Measurements from ENCODE around the gene MYO6.

Gene MYO6

DNA sequence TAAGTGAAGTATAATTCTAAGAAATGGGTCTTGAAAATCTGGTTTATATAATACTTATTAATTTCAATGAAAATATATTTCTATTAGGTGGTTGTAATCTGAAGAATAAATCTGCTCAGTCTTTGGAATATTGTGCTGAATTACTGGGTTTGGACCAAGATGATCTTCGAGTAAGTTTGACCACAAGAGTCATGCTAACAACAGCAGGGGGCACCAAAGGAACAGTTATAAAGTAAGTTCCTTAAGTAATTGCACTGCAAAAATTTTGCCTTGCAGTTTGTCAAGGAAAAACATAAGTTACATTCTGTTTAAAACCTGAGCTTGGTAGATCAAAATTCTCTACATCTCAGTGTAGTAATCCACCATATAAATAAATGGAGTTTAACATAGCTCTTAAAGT is 106.0 kb downstream of the MYO6 start:
- Histone ChIP-seq H3K4me1 (no peaks in the 10 kb centered on the region), H3K27me3 (ENCODE audit: low read depth) (no peaks in the 10 kb centered on the region), H3K36me3 (replicated peaks) (no peaks in the 10 kb centered on the region), H3K4me3 (no peak overlapping the region), H3K9me3 (no peaks in the 10 kb centered on the region)
- peak; percentile 50 to 64 for DNase-seq (ENCODE audit: low spot score in 2 of 2)
- in situ Hi-C loops (cut with MboI; ENCODE audit: low sequenced_read_pairs): no loop called here

DNA sequence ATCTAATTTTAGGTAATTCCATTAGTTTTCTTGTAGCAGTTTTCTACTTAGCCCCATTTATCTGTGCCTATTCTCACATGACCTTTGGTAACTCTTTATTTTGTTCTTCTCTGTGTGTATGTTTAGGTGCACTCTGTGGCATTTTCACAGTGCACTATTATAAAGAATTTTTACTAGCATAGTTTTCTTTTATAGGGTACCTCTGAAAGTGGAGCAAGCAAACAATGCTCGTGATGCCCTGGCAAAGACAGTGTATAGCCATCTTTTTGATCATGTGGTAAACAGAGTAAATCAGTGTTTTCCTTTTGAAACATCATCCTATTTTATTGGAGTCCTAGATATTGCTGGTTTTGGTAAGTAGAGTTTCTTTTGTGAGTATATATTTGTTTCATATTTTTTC is 107.9 kb downstream of the MYO6 start:
- in situ Hi-C loops (cut with MboI; ENCODE audit: low sequenced_read_pairs): no loop called here
- Histone ChIP-seq H3K36me3 (replicated peaks) (no peaks in the 10 kb centered on the region), H3K4me3 (no peak overlapping the region), H3K4me1 (no peaks in the 10 kb centered on the region), H3K9me3 (no peaks in the 10 kb centered on the region), H3K27me3 (ENCODE audit: low read depth) (no peaks in the 10 kb centered on the region)
- DNase-seq (ENCODE audit: low spot score in 2 of 2): no peak

DNA sequence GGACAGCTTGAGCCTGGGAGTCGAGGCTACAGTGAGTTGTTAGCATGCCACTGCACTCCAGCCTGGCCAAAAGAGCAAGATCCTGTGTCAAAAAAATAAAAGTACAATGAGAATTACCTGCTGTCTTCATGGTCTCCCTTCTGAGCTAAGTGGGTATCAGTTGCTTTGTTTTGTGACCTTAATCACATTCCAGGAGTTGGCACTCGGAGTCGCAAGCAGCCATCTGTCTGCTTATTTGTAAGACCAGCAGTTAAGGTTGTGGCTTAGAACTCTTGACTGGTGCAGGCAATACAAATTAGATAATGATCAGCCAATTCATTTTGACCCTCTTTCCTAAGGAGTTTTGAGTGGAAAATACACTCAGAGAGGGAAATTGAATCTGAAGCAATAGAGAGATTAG is 114.0 kb downstream of the MYO6 start:
- Histone ChIP-seq H3K27me3 (ENCODE audit: low read depth) (no peaks in the 10 kb centered on the region), H3K9me3 (no peaks in the 10 kb centered on the region), H3K4me1 (no peaks in the 10 kb centered on the region), H3K36me3 (replicated peaks) (0 out of 2 replicates have a peak, but pooled peaks cover 3% of the 10 kb centered on the region), H3K4me3 (no peak overlapping the region)
- in situ Hi-C loops (cut with MboI; ENCODE audit: low sequenced_read_pairs): no loop called here
- DNase-seq (ENCODE audit: low spot score in 2 of 2): no peak

- Histone ChIP-seq H3K36me3 (replicated peaks) (0 out of 2 replicates have a peak, but pooled peaks cover 3% of the 10 kb centered on the region), H3K9me3 (no peaks in the 10 kb centered on the region), H3K4me1 (no peaks in the 10 kb centered on the region), H3K27me3 (ENCODE audit: low read depth) (no peaks in the 10 kb centered on the region), H3K4me3 (no peak overlapping the region)
- in situ Hi-C loops (cut with MboI; ENCODE audit: low sequenced_read_pairs): no loop called here
- no peak for DNase-seq (ENCODE audit: low spot score in 2 of 2)
Observed at GRCh38 chr6:75863784-75864183, 114.7 kb downstream of the MYO6 start.

GRCh38 chr6:75864446-75864845 is 115.4 kb downstream of the MYO6 start:
- 0 out of 2 replicates have a peak, but pooled peaks cover 3% of the 10 kb centered on the region for H3K36me3 ChIP-seq (replicated peaks)
- H3K9me3 ChIP-seq: no peaks in the 10 kb centered on the region
- no peaks in the 10 kb centered on the region for H3K4me1 ChIP-seq
- in situ Hi-C loops (cut with MboI; ENCODE audit: low sequenced_read_pairs): no loop called here
- H3K4me3 ChIP-seq: no peak overlapping the region
- no peaks in the 10 kb centered on the region for H3K27me3 ChIP-seq (ENCODE audit: low read depth)
- DNase-seq (ENCODE audit: low spot score in 2 of 2): no peak

DNA sequence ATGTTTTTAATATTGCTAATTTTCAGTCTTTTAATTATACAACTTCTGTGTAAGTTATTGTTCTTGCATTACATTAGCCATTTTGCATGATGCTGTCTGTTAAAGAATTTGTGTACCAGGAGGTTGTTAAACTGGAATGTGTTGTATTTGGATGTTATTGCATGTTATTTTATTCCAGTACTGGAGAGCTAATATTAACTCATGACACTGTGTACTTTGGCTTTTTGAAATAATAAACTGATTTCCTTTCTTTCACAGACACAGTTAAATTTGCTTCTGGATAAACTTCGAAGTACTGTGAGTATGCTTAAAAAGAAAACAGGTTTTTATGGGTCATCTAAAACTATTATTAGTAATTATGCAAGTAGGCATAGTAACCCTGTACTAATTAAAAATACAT is 121.3 kb downstream of the MYO6 start:
- H3K4me3 ChIP-seq: no peak overlapping the region
- 0 out of 2 replicates have a peak, but pooled peaks cover 3% of the 10 kb centered on the region for H3K36me3 ChIP-seq (replicated peaks)
- H3K4me1 ChIP-seq: no peaks in the 10 kb centered on the region
- DNase-seq (ENCODE audit: low spot score in 2 of 2): no peak
- no peaks in the 10 kb centered on the region for H3K27me3 ChIP-seq (ENCODE audit: low read depth)
- H3K9me3 ChIP-seq: no peaks in the 10 kb centered on the region
- in situ Hi-C loops (cut with MboI; ENCODE audit: low sequenced_read_pairs): no loop called here

DNA sequence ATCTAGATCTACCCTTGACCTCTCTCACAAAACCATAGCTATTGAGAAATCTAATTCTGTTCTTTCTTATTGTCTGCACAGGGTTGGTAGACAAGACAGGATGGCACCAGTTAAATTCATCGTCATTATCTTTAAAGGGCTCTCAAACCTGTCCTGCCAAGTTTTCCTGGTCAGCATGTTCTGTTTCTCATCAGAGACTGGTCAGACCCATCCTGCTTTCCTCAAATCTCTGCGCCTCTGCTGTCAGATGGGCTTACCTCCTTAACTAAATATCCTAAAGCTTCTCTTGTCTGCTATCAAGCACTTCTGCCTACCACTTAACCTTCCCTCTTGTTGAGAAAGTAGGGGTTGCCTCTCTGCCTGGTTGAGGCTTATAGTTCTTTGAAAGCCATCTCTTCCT is 125.2 kb downstream of the MYO6 start:
- Histone ChIP-seq H3K4me1 (no peaks in the 10 kb centered on the region), H3K36me3 (replicated peaks) (no peaks in the 10 kb centered on the region), H3K4me3 (no peak overlapping the region), H3K9me3 (no peaks in the 10 kb centered on the region), H3K27me3 (ENCODE audit: low read depth) (no peaks in the 10 kb centered on the region)
- DNase-seq (ENCODE audit: low spot score in 2 of 2): no peak
- in situ Hi-C loops (cut with MboI; ENCODE audit: low sequenced_read_pairs): no loop called here

DNA sequence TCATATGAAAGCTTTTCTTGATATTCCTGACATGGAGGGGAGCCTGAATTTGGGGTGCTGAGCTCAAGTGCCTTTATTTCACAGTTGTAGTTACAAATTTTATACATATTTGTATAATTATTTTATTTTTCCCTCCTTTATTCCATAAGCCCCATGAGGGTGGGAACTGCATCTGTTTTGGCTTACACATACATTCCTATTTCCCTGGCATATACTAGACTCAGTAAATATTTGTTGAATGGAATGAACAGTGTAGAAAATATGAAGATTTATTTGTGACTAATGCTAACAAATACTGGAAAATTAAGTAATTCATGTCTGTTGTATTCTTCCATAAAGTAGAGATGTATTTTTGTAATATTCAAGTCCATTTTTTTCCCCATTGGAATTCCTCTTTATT is 127.1 kb downstream of the MYO6 start:
- no peaks in the 10 kb centered on the region for H3K4me1 ChIP-seq
- DNase-seq (ENCODE audit: low spot score in 2 of 2): no peak
- H3K36me3 ChIP-seq (replicated peaks): no peaks in the 10 kb centered on the region
- no peaks in the 10 kb centered on the region for H3K27me3 ChIP-seq (ENCODE audit: low read depth)
- no peak overlapping the region for H3K4me3 ChIP-seq
- in situ Hi-C loops (cut with MboI; ENCODE audit: low sequenced_read_pairs): no loop called here
- H3K9me3 ChIP-seq: no peaks in the 10 kb centered on the region

GRCh38 chr6:75880305-75880704 is 131.3 kb downstream of the MYO6 start:
- in situ Hi-C loops (cut with MboI; ENCODE audit: low sequenced_read_pairs): no loop called here
- no peaks in the 10 kb centered on the region for H3K9me3 ChIP-seq
- H3K4me3 ChIP-seq: no peak overlapping the region
- no peak for DNase-seq (ENCODE audit: low spot score in 2 of 2)
- no peaks in the 10 kb centered on the region for H3K36me3 ChIP-seq (replicated peaks)
- H3K27me3 ChIP-seq (ENCODE audit: low read depth): no peaks in the 10 kb centered on the region
- peaks cover 7% of the 10 kb centered on the region; the same call in 1 of the 2 replicates for H3K4me1 ChIP-seq

GRCh38 chr6:75882734-75883133 is 133.7 kb downstream of the MYO6 start:
- no peaks in the 10 kb centered on the region for H3K9me3 ChIP-seq
- H3K36me3 ChIP-seq (replicated peaks): no peaks in the 10 kb centered on the region
- in situ Hi-C loops (cut with MboI; ENCODE audit: low sequenced_read_pairs): no loop called here
- DNase-seq (ENCODE audit: low spot score in 2 of 2): no peak
- H3K27me3 ChIP-seq (ENCODE audit: low read depth): no peaks in the 10 kb centered on the region
- no peak overlapping the region for H3K4me3 ChIP-seq
- peaks cover 7% of the 10 kb centered on the region; the same call in 1 of the 2 replicates for H3K4me1 ChIP-seq

DNA sequence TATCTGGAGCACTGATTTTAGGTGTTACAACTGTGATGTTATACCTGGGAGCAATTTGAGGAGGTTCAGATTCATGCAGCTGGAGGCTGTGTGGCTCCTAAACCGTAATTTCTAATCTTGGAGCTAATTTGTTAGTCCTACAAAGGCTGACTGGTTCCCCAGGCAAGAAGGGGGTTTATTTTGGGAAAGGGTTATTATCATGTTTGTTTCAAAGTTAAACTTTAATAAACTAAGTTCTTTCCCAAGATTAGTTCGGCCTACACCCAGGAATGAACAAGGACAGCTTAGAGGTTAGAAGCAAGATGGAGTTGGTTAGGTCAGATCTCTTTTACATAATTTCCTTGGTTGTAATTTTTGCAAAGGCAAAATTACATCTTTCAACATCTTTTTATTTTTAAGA is 135.8 kb downstream of the MYO6 start:
- no peak for DNase-seq (ENCODE audit: low spot score in 2 of 2)
- H3K36me3 ChIP-seq (replicated peaks): no peaks in the 10 kb centered on the region
- no peak overlapping the region for H3K4me3 ChIP-seq
- H3K27me3 ChIP-seq (ENCODE audit: low read depth): no peaks in the 10 kb centered on the region
- H3K9me3 ChIP-seq: no peaks in the 10 kb centered on the region
- in situ Hi-C loops (cut with MboI; ENCODE audit: low sequenced_read_pairs): no loop called here
- peaks cover 7% of the 10 kb centered on the region; the same call in 1 of the 2 replicates for H3K4me1 ChIP-seq

DNA sequence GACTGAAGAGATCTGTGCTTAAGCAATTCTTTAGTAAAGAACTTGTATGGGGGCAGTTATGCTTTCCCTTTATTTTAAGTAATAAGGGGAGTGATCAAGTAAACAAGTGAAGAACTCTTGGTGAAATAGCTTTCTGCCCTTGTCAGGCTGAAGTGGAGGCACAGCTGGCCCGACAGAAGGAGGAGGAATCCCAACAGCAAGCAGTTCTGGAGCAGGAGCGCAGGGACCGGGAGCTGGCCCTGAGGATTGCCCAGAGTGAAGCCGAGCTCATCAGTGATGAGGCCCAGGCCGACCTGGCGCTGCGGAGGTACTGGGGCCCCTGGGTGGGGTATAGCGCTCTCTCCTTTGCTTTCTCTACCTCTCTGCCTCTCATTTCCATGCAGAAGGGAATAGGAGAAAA is 143.3 kb downstream of the MYO6 start:
- in situ Hi-C loops (cut with MboI; ENCODE audit: low sequenced_read_pairs): no loop called here
- no peak overlapping the region for H3K4me3 ChIP-seq

GRCh38 chr6:75893058-75893775 is 144.2 kb downstream of the MYO6 start:
- no peaks in the 10 kb centered on the region for H3K36me3 ChIP-seq (replicated peaks)
- no peaks in the 10 kb centered on the region for H3K4me1 ChIP-seq
- in situ Hi-C loops (cut with MboI; ENCODE audit: low sequenced_read_pairs): no loop called here
- no peaks in the 10 kb centered on the region for H3K9me3 ChIP-seq
- no peaks in the 10 kb centered on the region for H3K27me3 ChIP-seq (ENCODE audit: low read depth)
- H3K4me3 ChIP-seq: no peak overlapping the region
- peak in 1 of 2 experiments; percentile 71 for DNase-seq (ENCODE audit: low spot score in 2 of 2)

More for the DNA sequence above, 143.3 kb downstream of the MYO6 start:
- H3K36me3 ChIP-seq (replicated peaks): no peaks in the 10 kb centered on the region
- H3K27me3 ChIP-seq (ENCODE audit: low read depth): no peaks in the 10 kb centered on the region
- no peak for DNase-seq (ENCODE audit: low spot score in 2 of 2)
- no peaks in the 10 kb centered on the region for H3K9me3 ChIP-seq
- no peaks in the 10 kb centered on the region for H3K4me1 ChIP-seq

DNA sequence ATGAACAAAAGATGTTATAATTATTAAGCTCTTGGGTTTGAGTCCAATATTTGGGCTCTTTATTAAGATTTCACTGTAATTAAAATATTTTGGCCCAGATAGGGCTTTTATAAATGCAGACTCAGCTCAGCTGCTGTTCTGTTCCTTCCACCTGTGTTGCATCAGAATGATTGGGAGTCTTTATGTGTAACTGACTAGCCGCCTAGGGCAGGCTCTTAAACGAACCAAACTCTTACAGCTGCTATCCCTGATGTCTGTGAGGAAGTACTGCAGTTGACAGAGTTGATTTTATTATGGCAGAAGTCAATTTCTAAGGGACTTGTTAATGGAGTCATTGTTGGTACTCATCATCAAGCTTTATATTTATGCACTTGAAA is 144.7 kb downstream of the MYO6 start:
- Histone ChIP-seq H3K4me3 (no peak overlapping the region), H3K36me3 (replicated peaks) (no peaks in the 10 kb centered on the region), H3K9me3 (no peaks in the 10 kb centered on the region), H3K27me3 (ENCODE audit: low read depth) (no peaks in the 10 kb centered on the region), H3K4me1 (no peaks in the 10 kb centered on the region)
- no peak for DNase-seq (ENCODE audit: low spot score in 2 of 2)
- in situ Hi-C loops (cut with MboI; ENCODE audit: low sequenced_read_pairs): no loop called here

DNA sequence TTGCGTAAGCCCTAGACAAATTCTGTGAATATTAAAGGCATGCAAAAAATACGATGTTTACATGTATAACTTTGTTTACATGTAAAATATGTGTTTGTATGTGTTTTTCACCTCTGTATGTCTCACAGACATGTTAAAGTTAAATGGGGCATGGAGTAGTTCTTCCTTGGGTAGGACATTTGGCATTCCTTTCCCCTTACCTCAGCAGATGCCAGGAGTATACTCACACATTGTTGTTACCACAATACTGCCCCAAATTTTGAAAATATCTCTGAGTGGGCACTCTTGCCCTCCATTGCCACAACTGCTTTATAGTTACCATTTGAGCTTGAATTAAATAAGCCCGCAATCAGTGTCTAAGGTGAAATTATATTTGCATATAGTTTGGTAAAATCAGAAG is 147.5 kb downstream of the MYO6 start:
- in situ Hi-C loops (cut with MboI; ENCODE audit: low sequenced_read_pairs): no loop called here
- H3K4me1 ChIP-seq: no peaks in the 10 kb centered on the region
- H3K27me3 ChIP-seq (ENCODE audit: low read depth): no peaks in the 10 kb centered on the region
- no peaks in the 10 kb centered on the region for H3K9me3 ChIP-seq
- DNase-seq (ENCODE audit: low spot score in 2 of 2): no peak
- H3K36me3 ChIP-seq (replicated peaks): no peaks in the 10 kb centered on the region
- H3K4me3 ChIP-seq: no peak overlapping the region

Data from HAP-1 (cell line).